CD4-positive, alpha-beta memory T cell (primary cell): ENCODE measurements around the gene RAB8B. TPM values are rescaled to one million over a fixed set of nuclear protein-coding genes. Genes with fewer than 3 reads are reported as not detected.
"Not testable (repeated sequence)": the region's sequence is repeated elsewhere in the genome, so short reads cannot be mapped to it uniquely, and the experiment has no call there.

Experiments
- CTCF ChIA-PET: fragments of 350-600 bp; sonication (Branson Sonifier 250); formaldehyde crosslinking; loops from one replicate; lab custom pipeline; 2021; ENCODE audit warnings: inconsistent platforms; ENCODE audit not compliant: partially characterized antibody; lab: Charles Lee
- POLR2A ChIA-PET: fragments of 350-600 bp; sonication (Branson Sonifier 250); formaldehyde crosslinking; loops from one replicate; lab custom pipeline; 2021; ENCODE audit not compliant: partially characterized antibody; lab: Charles Lee
- DNase-seq, 5 donors: peaks; one replicate each; pipeline versions ENCODE4 v3.0.0 to v3.0.0-alpha.2; 2020 to 2022; ENCODE audit warnings: mixed read lengths in 1 of 5
- H3K27ac ChIP-seq: one replicate; pipeline ENCODE4 v1.7.0; 2013; ENCODE audit warnings: low read depth, low read length
- H3K27me3 ChIP-seq: 2 replicates; pipeline ENCODE4 v1.7.0; 2013; ENCODE audit warnings: mild to moderate bottlenecking, low read length, moderate library complexity; ENCODE audit not compliant: insufficient read depth
- H3K36me3 ChIP-seq: 2 replicates; pipeline ENCODE4 v1.7.0; 2013; ENCODE audit warnings: mild to moderate bottlenecking, low read length, moderate library complexity; ENCODE audit not compliant: insufficient read depth
- H3K4me1 ChIP-seq: 2 replicates; pipeline ENCODE4 v1.7.0; 2013; ENCODE audit warnings: mild to moderate bottlenecking, low read length, moderate library complexity; ENCODE audit not compliant: insufficient read depth
- H3K4me3 ChIP-seq, 2 donors: one replicate each; pipeline ENCODE4 v1.7.0; 2013; ENCODE audit warnings: low read length in 2 of 2, mild to moderate bottlenecking in 1 of 2
- H3K9me3 ChIP-seq, 2 donors: one replicate each; pipeline ENCODE4 v1.7.0; 2013; ENCODE audit warnings: low read length in 2 of 2, control low read depth in 1 of 2; ENCODE audit not compliant: control insufficient read depth in 1 of 2
- H3K27ac Mint-ChIP-seq, 7 donors: one replicate each; pipeline ENCODE4 v1.8.0; 2020 to 2021; ENCODE audit warnings: mixed read lengths in 7 of 7, mild to moderate bottlenecking in 6 of 7, inconsistent platforms in 3 of 7, moderate library complexity in 3 of 7
- H3K27me3 Mint-ChIP-seq, 2 donors: one replicate each; pipeline ENCODE4 v1.8.0; 2020 to 2021; ENCODE audit warnings: mixed read lengths in 2 of 2
- H3K36me3 Mint-ChIP-seq, 2 donors: one replicate each; pipeline ENCODE4 v1.8.0; 2020 to 2021; ENCODE audit warnings: mixed read lengths in 2 of 2, inconsistent platforms in 1 of 2, mild to moderate bottlenecking in 1 of 2
- H3K4me1 Mint-ChIP-seq, 4 donors: one replicate each; pipeline ENCODE4 v1.8.0; 2020 to 2021; ENCODE audit warnings: mixed read lengths in 4 of 4, mild to moderate bottlenecking in 1 of 4
- H3K4me3 Mint-ChIP-seq, 8 donors: one replicate each; pipeline ENCODE4 v1.8.0; 2020 to 2021; ENCODE audit warnings: mixed read lengths in 8 of 8, mild to moderate bottlenecking in 7 of 8, moderate library complexity in 6 of 8, inconsistent platforms in 3 of 8
- H3K9me3 Mint-ChIP-seq, 8 donors: one replicate each; pipeline ENCODE4 v1.8.0; 2020 to 2021; ENCODE audit warnings: mixed read lengths in 8 of 8, mild to moderate bottlenecking in 5 of 8, inconsistent platforms in 3 of 8, moderate library complexity in 1 of 8
- intact Hi-C: fragments of 100-400 bp; cut with micrococcal nuclease; formaldehyde crosslinking; loops from one replicate; pipeline ENCODE4 v1.15.1; 2023
- polyA plus RNA-seq, 2 donors: library from polyadenylated mRNA; unstranded; fragments of 300-500 nt; fragmentation: Illumina TruSeq; gene quantifications; one replicate each; pipeline ENCODE4 v1.2.3, GENCODE V29; 2021
- total RNA-seq, 2 experiments: library from RNA; stranded (reverse); gene quantifications; one replicate each; pipeline ENCODE4 v1.2.3, GENCODE V29; 2021

The RAB8B gene
- total and polyA plus RNA-seq, 4 experiments from 2014 or later: 35.1 to 86.4 (median 72.2) TPM

GRCh38 chr15:63202861-63203260 lies 13.5 kb downstream of the RAB8B start:
- intact Hi-C loops: loop anchor here (1.0 kb wide), 2 partner anchors 8 to 9 kb away; no protein-coding TSS in a partner anchor

GRCh38 chr15:63203451-63204090 lies 14.2 kb downstream of the RAB8B start:
- Histone ChIP-seq H3K9me3 (no peaks in the 10 kb centered on the region), H3K36me3 (no peaks in the 10 kb centered on the region), H3K27ac (no peak overlapping the region), H3K4me3 (no peak overlapping the region), H3K27me3 (no peaks in the 10 kb centered on the region), H3K4me1 (peaks cover 90% of the 10 kb centered on the region)
- intact Hi-C loops: loop anchor here (1.0 kb wide), 1 partner anchor 8 kb away; no protein-coding TSS in a partner anchor
- H3K9me3 Mint-ChIP-seq: no peaks in the 10 kb centered on the region
- peak; percentile 35 to 80 (median 56) for DNase-seq
- H3K36me3 Mint-ChIP-seq: peaks cover 27 to 30% of the 10 kb centered on the region in 2 donors
- ChIA-PET POLR2A (interaction anchor here (2.3 to 5.7 kb wide), 2 partner anchors 9 to 12 kb away, joined by 7 to 36 read pairs; no protein-coding TSS in a partner anchor), CTCF (interaction anchor here (0.8 to 2.3 kb wide), 3 partner anchors 10 to 25 kb away, joined by 3 to 9 read pairs (median 3); no protein-coding TSS in a partner anchor)
- peak overlapping the region in 7 of 8 donors; percentile 10 to 69 (median 33) for H3K4me3 Mint-ChIP-seq
- H3K27me3 Mint-ChIP-seq: no peaks in the 10 kb centered on the region
- H3K27ac Mint-ChIP-seq: peak overlapping the region in 6 of 7 donors; percentile 32 to 86 (median 67)
- H3K4me1 Mint-ChIP-seq: peaks cover 71 to 98% (median 87%) of the 10 kb centered on the region in 4 donors

More at GRCh38 chr15:63202861-63203260, 13.5 kb downstream of the RAB8B start:
- Histone ChIP-seq H3K36me3 (no peaks in the 10 kb centered on the region), H3K27ac (no peak overlapping the region), H3K27me3 (no peaks in the 10 kb centered on the region), H3K4me1 (peaks cover 90% of the 10 kb centered on the region), H3K9me3 (no peaks in the 10 kb centered on the region), H3K4me3 (no peak overlapping the region)
- Mint-ChIP-seq H3K36me3 (peaks cover 22 to 32% of the 10 kb centered on the region in 2 donors), H3K27ac (peak overlapping the region in 4 of 7 donors; percentile 23 to 85 (median 64)), H3K4me1 (peaks cover 71 to 98% (median 87%) of the 10 kb centered on the region in 4 donors), H3K27me3 (no peaks in the 10 kb centered on the region), H3K9me3 (no peaks in the 10 kb centered on the region), H3K4me3 (peak overlapping the region in 6 of 8 donors; percentile 27 to 69 (median 38))
- ChIA-PET POLR2A (interaction anchor here (1.1 to 5.7 kb wide), 3 partner anchors 9 to 30 kb away, joined by 3 to 36 read pairs (median 7); no protein-coding TSS in a partner anchor), CTCF (interaction anchor here (1.2 to 2.3 kb wide), 2 partner anchors 9 to 11 kb away, joined by 4 to 9 read pairs; no protein-coding TSS in a partner anchor)
- DNase-seq: no peak

DNA sequence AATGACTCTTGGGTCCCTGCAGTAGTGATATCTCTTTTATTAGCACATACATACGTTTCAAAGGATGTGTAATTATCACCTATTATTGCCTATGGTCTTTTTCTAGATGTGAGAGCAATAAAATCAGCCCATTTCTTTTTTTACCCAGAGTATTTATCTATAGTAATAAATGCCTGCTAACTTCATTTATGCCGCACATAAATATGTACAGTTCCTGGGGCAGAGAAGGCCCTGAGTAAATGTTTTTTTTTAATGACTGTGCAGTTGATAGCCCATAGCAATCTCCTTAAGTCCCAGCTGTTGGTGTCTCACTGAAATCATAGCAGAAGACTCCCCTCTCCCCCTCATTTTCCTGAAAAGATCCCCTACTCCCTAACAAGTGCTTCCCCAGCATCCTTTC lies 16.7 kb downstream of the RAB8B start:
- no peak for DNase-seq
- POLR2A ChIA-PET: interaction anchor here (5.7 kb wide), 1 partner anchor 14 kb away, joined by 36 read pairs; no protein-coding TSS in a partner anchor

DNA sequence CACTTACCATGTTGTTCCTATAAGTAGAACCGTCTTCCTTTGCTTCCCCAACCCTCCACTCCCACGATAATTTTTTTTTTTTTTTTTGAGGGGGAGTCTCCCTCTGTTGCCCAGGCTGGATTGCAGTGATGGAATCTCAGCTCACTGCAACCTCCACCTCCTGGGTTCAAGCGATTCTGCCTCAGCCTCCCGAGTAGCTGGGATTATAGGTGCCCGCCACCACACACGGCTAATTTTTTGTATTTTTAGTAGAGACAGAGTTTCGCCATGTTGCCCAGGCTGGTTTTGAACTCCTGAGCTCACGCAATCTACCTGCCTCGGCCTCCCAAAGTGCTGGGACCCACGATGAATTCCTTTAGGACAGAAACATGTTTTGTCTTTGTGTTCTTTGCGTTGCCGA lies 19.4 kb downstream of the RAB8B start:
- Mint-ChIP-seq H3K4me1 (peaks cover 72 to 97% (median 86%) of the 10 kb centered on the region in 4 donors), H3K27ac (peak overlapping the region in 6 of 7 donors; percentile 0 to 81 (median 49)), H3K4me3 (peak overlapping the region in 4 of 8 donors; percentile 27 to 48 (median 43)), H3K36me3 (peaks cover 16 to 20% of the 10 kb centered on the region in 2 donors)
- H3K9me3 ChIP-seq, H3K27me3 ChIP-seq, intact Hi-C loops, H3K4me3 ChIP-seq, DNase-seq, H3K27me3 Mint-ChIP-seq, H3K9me3 Mint-ChIP-seq, H3K36me3 ChIP-seq, H3K27ac ChIP-seq: not testable (repeated sequence)
- POLR2A ChIA-PET: interaction anchor here (0.8 to 6.5 kb wide), 2 partner anchors 13 to 52 kb away, joined by 4 to 59 read pairs; partner anchors contain the start of gene RPS27L
- CTCF ChIA-PET: interaction anchor here (0.7 kb wide), 1 partner anchor 362 kb away, joined by 3 read pairs; no protein-coding TSS in a partner anchor
- peaks cover 91% of the 10 kb centered on the region for H3K4me1 ChIP-seq

More for the DNA sequence above, 16.7 kb downstream of the RAB8B start:
- no peaks in the 10 kb centered on the region for H3K27me3 Mint-ChIP-seq
- H3K4me1 ChIP-seq: peaks cover 89% of the 10 kb centered on the region
- peaks cover 70 to 96% (median 84%) of the 10 kb centered on the region in 4 donors for H3K4me1 Mint-ChIP-seq
- CTCF ChIA-PET: no interaction called here
- no peak overlapping the region for H3K27ac ChIP-seq
- intact Hi-C loops: no loop called here
- peaks cover 24 to 31% of the 10 kb centered on the region in 2 donors for H3K36me3 Mint-ChIP-seq
- H3K27me3 ChIP-seq: no peaks in the 10 kb centered on the region
- no peak overlapping the region for H3K4me3 Mint-ChIP-seq
- H3K36me3 ChIP-seq: no peaks in the 10 kb centered on the region
- H3K27ac Mint-ChIP-seq: peak overlapping the region in 5 of 7 donors; percentile 25 to 71 (median 58)
- no peaks in the 10 kb centered on the region for H3K9me3 Mint-ChIP-seq
- no peak overlapping the region for H3K4me3 ChIP-seq
- no peaks in the 10 kb centered on the region for H3K9me3 ChIP-seq

GRCh38 chr15:63210151-63211091 lies 21.0 kb downstream of the RAB8B start:
- Histone ChIP-seq H3K27ac (peak overlapping the region; percentile 40), H3K4me1 (peaks cover 92% of the 10 kb centered on the region), H3K4me3 (no peak overlapping the region), H3K36me3 (no peaks in the 10 kb centered on the region), H3K27me3 (no peaks in the 10 kb centered on the region), H3K9me3 (no peaks in the 10 kb centered on the region)
- ChIA-PET CTCF (interaction anchor here (1.2 to 1.6 kb wide), 2 partner anchors 14 to 19 kb away, joined by 5 to 9 read pairs; no protein-coding TSS in a partner anchor), POLR2A (interaction anchor here (1.0 to 6.5 kb wide), 8 partner anchors 9 to 54 kb away, joined by 3 to 59 read pairs (median 6); partner anchors contain the start of gene RAB8B)
- Mint-ChIP-seq H3K4me1 (peaks cover 70 to 98% (median 84%) of the 10 kb centered on the region in 4 donors), H3K27ac (peak overlapping the region; percentile 67 to 93 (median 87)), H3K4me3 (peak overlapping the region; percentile 52 to 85 (median 74)), H3K36me3 (peaks cover 16 to 21% of the 10 kb centered on the region in 2 donors), H3K9me3 (no peaks in the 10 kb centered on the region), H3K27me3 (no peaks in the 10 kb centered on the region)
- DNase-seq: peak in 2 of 5 donors; percentile 19 to 30
- intact Hi-C loops: loop anchor here (1.0 kb wide), 2 partner anchors 7 to 18 kb away; no protein-coding TSS in a partner anchor

- Mint-ChIP-seq H3K4me1 (peaks cover 68 to 94% (median 79%) of the 10 kb centered on the region in 4 donors), H3K27ac (peak overlapping the region; percentile 67 to 93 (median 84)), H3K27me3 (no peaks in the 10 kb centered on the region), H3K9me3 (no peaks in the 10 kb centered on the region), H3K36me3 (peaks cover 16 to 23% of the 10 kb centered on the region in 2 donors), H3K4me3 (peak overlapping the region; percentile 52 to 85 (median 74))
- DNase-seq: no peak
- no peaks in the 10 kb centered on the region for H3K9me3 ChIP-seq
- H3K27me3 ChIP-seq: no peaks in the 10 kb centered on the region
- H3K4me3 ChIP-seq: no peak overlapping the region
- POLR2A ChIA-PET: interaction anchor here (1.0 to 6.5 kb wide), 8 partner anchors 10 to 55 kb away, joined by 3 to 59 read pairs (median 6); partner anchors contain the start of gene RAB8B
- CTCF ChIA-PET: interaction anchor here (1.2 to 1.6 kb wide), 2 partner anchors 15 to 20 kb away, joined by 5 to 9 read pairs; no protein-coding TSS in a partner anchor
- intact Hi-C loops: loop anchor here (1.0 kb wide), 1 partner anchor 8 kb away; no protein-coding TSS in a partner anchor
- no peaks in the 10 kb centered on the region for H3K36me3 ChIP-seq
- H3K4me1 ChIP-seq: peaks cover 85% of the 10 kb centered on the region
- peak overlapping the region; percentile 40 for H3K27ac ChIP-seq
Observed at GRCh38 chr15:63211092-63211490, 21.7 kb downstream of the RAB8B start.
